GM19328 (cell line): ENCODE results near the gene MRPL24.
"Not testable (repeated sequence)": the region's sequence is repeated elsewhere in the genome, so short reads cannot be mapped to it uniquely, and the experiment has no call there.

Experiments
- ATAC-seq: cut with Tn5 transposase; IDR thresholded peaks from one replicate; pipeline ENCODE4 v1.9.1; 2021; ENCODE audit warnings: mild to moderate bottlenecking, moderate library complexity; ENCODE audit not compliant: unreplicated experiment

The MRPL24 gene

GRCh38 chr1:156760796-156761104 lies 19.9 kb upstream of the MRPL24 start:
- no peak for ATAC-seq

DNA sequence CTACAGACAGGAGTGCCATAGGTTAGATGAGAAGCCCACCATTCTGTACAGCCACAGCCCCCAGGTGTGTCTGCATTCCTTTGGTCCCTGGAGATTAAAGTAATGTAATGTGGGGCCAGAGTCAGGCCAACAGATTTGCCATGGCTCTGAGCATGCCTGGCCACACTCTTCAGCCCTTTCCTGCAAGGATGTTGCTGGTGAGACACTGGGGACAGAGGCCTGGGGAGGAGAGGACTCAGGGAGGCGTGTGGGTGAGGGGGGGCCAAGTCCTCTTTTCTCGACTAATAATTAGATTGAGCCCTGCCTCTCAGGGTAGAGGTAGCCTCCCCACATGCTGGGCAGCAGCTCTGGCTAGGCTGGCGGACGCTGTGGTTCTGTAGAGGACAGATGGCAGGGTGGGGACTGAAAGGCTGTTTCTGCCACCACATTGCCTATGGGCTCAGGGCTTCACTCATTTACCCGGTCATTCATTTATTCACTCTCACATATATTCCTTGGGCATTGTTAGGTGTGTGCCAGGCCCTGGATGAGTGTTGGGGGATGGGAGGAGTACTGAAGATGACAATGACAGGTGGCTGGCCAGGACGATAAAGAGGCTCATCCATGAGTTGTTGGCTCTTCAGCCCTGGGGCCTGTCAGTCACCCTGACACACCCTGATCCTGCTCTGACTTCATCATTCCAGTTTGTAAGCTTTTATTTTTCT lies 19.4 kb upstream of the MRPL24 start:
- ATAC-seq: no peak

DNA sequence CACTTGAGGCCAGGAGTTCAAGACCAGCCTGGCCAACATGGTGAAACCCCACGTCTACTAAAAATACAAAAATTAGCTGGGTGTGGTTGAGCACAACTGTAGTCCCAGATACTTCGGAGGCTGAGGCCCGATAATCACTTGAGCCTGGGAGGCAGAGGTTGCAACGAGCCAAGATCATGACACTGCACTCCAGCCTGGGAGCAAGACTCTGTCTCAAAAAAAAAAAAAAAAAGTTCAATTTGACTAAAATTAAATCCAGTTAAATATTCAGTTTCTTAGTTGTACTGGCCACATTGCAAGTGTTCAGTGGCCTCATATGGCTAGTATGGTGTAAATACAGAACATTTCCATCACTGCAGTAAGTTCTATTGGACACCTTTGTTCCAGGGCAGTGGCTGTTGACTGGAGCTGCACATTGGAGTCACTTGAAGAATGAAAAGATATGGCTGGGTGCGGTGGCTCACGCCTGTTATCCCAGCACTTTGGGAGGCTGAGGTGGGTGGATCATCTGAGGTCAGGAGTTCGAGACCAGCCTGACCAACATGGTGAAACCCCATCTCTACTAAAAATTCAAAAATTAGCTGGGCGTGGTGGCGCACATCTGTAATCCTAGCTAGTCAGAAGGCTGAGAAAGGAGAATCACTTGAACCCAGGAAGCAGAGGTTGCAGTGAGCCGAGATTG lies 16.8 kb upstream of the MRPL24 start:
- ATAC-seq: not testable (repeated sequence)

- ATAC-seq: no peak
Measured at GRCh38 chr1:156756355-156756754, 15.5 kb upstream of the MRPL24 start.

DNA sequence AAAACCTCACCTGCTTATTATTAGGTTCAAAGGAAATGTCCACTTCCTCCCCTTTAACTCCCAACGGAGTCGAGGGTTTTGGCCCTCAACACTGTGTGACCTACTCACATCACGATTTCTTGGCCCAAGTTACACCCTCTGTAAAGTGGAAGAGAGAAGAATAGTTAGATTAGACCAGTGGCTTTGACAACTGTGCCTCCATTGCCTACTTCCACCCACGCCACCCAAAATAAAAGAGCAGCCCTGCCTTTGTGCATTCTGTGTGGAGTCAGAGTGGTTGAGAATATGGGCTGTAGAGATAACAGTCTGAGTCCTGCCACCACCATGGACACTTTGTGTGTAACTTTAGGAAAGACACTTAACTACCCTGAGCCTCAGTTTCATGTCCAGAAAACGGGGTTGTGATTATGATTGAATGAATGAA lies 14.7 kb upstream of the MRPL24 start:
- no peak for ATAC-seq

DNA sequence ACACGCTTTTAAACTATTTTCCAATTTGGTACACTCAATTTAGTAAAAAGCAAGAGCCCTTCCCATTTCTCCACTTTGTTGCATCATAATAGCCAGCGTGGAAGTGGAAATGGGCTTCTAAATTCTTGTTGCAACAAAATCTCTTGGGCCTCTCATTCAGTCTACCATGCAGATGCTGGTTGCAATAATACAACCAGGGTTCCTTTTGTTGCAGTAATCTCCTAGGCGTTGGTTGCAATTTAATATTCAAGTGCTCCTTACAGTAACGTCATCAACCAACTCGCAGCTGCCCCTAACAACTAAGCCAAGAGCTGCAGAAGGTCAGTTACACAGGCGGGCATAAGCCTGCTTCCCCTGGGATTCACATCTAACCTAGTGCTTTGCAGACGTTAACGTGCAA lies 13.3 kb upstream of the MRPL24 start:
- ATAC-seq: no peak

DNA sequence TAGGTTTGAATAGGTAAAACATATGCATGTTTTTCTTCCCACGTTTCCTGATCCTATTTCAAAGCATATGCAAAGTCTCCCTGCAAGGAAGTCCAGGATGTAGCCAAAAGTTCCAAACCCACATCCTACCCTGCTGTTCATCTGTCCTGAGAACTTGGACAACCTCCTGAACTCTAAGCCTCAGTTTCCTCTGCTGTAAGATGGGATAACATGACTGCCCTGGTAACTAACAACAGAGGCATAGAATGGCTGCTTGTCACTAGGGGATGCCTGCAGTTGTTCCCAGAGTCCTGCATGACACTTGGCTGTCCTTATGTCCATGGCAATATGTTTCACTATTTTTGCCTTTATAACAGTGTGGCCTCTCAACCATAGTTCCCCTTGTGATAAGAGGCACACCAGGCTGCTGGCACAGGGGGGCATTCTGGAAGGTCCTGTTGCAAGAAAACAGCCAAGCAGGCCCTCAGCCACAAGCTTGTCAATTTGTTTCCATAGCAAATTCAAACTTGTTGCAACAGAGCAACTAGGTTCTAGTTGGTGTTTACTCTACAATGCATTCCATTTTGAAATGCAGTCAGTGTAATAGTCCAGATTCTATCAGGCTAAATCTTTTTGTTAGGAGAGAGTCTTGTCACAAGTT lies 12.1 kb upstream of the MRPL24 start:
- no peak for ATAC-seq

DNA sequence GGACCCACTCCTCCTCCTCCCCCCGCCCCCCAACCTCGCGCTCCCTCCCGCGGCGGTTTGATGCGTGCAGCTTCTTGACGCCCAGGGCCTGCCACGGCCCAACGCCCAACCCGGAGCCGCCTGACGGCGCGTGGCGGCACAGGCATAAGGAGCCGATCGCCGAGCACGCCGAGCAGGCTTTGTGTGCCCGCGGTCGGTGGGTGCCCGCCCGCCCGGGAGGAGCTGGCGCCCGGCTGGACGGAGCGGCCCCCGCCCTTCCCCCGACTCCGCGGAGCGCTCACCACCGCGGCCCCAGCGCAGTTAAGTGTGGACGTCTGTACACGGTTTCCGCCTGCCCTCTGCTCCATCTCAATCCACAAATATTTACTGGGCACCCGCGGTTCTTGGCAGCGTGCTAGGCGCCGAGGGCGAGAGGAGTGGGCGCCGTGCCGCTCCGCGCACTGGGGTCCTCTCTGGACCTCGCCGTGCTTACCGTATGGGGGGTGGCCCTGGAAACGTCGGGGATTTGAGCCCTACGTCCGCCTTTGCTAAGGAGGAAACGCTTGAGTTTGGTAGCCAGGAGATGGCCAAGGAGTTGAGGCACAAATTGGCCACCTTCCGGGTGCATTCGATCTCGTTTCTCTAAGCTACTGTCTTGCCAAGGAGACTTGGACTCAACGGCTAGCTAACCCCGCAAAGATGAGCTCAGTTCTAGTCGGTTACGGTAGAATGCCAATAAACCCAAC lies 11.0 kb upstream of the MRPL24 start:
- ATAC-seq: peak; percentile 67

DNA sequence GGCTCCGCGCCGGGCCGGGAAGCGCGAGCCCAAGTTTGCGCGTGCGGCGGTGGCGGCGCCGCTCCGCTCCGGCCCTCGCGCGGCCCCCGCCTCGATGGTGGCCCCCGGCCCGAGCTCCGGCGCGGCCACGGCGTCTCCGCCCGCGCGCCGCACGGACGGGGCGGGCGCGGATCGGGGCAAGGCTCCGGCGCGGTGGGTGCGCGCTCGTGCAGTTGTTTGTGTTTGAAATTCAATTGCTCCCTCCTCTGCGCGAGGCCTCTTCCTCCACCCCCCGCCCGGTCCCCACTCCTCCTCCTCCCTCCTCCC lies 10.5 kb upstream of the MRPL24 start, which contains the start of gene HDGF:
Gene HDGF (minus strand): TSS at position 225 of the 306 bp plus-strand sequence. CDS start 246 bp downstream, outside the sequence.
- peak; percentile 12 for ATAC-seq

GRCh38 chr1:156750711-156751450 lies 10.0 kb upstream of the MRPL24 start:
- ATAC-seq: peak; percentile 12

DNA sequence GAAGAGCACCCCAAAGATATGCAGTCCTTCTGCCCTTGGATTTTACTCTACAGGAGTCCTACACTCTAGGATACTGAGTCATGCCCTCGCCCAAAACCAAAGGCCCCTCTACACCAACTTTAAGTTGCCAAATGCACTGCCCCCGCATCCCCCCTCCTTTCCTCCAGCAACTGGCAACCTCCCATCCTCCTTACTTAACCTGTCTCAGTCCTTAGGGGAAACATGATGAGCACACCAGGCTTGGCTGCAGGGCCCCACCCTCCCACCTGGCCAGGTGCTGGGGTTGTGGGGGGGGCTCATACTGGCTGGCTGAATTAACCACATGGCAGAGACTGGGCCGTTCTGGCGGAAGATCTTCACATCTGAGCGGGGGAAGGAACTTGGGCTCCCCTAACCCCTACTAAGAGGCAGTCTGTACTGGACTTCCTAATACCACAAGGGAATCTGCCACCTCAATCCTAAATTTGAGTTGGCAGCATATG lies 9.3 kb upstream of the MRPL24 start:
- no peak for ATAC-seq

- ATAC-seq: no peak
Measured at GRCh38 chr1:156749419-156750118, 8.7 kb upstream of the MRPL24 start.

DNA sequence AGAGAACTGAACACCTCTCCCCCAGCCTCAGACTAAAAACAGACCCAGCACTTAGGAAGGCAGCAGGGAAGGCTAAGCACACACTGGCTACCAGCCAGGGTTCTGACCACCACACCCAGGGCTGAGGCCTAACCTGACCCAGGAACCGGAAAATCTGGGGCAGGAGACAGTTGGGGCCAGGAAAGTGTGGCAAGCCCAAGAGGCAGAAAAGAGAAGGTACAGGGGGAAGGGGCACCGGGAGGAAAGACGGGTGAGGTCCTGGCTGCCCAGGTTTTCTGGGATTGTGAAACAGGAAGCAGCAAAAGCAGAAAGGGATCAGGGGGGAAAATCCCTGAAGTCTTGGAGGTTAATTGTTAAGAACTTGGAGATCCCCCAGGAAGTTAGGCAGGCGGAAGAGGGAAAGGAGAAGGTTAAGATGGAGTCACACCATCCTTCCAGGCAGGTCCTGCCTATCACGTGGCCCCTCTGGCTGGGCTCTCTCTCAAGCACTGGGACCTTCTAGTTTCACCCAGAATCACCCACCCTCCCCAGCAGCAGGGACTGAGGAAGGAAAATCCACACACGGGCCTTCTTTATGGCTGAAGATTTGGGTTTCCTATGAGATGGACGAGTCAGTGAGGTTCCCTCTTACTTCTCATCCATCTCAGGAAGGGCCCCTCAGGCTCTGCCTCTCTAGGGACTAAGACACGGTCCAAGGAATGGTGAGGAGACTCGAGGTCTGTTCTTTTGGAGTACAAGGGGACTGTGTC lies 8.0 kb upstream of the MRPL24 start:
- no peak for ATAC-seq

GRCh38 chr1:156747742-156748669 lies 7.1 kb upstream of the MRPL24 start:
- no peak for ATAC-seq

DNA sequence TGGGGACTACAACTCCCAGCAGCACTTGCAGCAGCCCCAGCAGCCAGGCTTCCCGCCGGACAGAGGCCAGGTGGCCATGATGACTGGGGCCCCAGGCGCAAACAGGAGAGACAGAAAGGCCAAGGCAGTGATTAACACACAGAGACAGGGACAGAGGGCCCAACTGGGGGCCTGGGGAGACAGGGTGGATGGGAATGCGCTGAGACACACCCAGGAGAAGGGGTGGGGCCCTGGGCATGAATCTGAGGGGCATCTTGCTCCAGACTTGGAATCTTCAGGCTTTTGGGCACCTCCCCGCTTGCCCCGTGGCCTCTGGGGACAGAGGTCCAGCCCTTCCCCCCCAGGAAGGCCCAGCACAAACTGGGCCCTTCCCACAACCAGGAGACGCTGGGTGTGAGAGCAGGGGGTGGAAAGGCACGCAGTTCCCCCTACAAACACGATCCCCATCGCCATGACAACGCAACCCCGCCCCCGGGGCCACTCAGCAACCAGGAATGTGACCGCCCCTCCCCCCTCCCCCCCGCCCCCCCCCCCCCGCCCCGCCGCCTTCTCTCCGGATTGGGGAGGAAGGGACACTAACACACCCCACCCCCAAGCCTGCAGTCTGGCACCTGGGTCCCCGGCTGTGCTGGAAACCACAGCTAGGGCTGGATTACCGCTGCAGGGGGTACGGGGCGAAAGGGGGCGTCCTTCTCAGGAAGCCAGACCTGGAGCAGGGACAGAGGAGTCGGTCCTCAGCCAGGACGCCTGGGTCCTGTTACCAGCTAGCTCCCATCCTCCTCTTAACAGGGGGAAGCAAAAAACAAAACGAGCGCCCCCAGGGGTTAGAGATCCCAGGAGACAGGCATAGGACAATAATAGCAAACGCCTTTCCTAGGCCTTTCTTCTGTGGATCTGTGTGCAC lies 6.1 kb upstream of the MRPL24 start:
- ATAC-seq: no peak

GRCh38 chr1:156746406-156746727 lies 5.5 kb upstream of the MRPL24 start:
- no peak for ATAC-seq

DNA sequence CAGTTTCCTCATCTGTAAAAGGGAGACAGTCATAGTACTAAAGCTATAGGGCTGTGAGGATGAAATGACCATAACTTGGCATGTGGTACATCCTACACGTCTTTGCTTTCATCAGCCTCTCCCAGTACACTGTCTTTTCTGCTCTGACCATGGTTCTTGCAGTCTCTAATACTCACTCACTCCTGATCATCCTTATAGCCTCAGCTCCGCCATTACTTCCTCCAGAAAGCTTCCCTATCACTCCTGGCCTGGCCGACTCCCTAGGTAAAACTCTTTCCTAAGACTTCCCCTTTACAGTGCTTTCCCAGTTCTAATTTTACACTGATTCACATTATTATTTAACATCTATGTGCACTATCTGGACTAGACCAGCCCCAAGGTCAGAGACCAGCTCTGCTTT lies 5.0 kb upstream of the MRPL24 start:
- ATAC-seq: no peak
